H9 (cell line): ENCODE results near the gene ATRNL1. TPM values are rescaled to one million over a fixed set of nuclear protein-coding genes. Genes with fewer than 3 reads are reported as not detected.

Experiments
- DNase-seq: peaks from one replicate; pipeline ENCODE4 v3.0.0-alpha.2; 2017
- H2AFZ ChIP-seq: one replicate; pipeline ENCODE4 v1.6.1; 2013; ENCODE audit warnings: mild to moderate bottlenecking, low read length, control low read depth, moderate library complexity
- H2AK5ac ChIP-seq: 2 replicates; pipeline ENCODE4 v1.6.1; 2013; ENCODE audit warnings: low read length, control low read depth, mixed read lengths; ENCODE audit not compliant: insufficient read length
- H2BK120ac ChIP-seq: one replicate; pipeline ENCODE4 v1.6.1; 2013; ENCODE audit warnings: low read depth, mild to moderate bottlenecking, low read length, control low read depth, inconsistent platforms; ENCODE audit not compliant: poor library complexity, severe bottlenecking
- H2BK12ac ChIP-seq: 2 replicates; pipeline ENCODE4 v1.6.1; 2013; ENCODE audit warnings: low read length, control low read depth, mixed read lengths, low read depth; ENCODE audit not compliant: insufficient read length
- H2BK15ac ChIP-seq: 2 replicates; pipeline ENCODE4 v1.6.1; 2013; ENCODE audit warnings: low read depth, low read length, control low read depth
- H2BK20ac ChIP-seq: one replicate; pipeline ENCODE4 v1.6.1; 2013; ENCODE audit warnings: low read depth, mild to moderate bottlenecking, low read length, control low read depth, inconsistent platforms; ENCODE audit not compliant: poor library complexity, severe bottlenecking
- H2BK5ac ChIP-seq: 2 replicates; pipeline ENCODE4 v1.6.1; 2013; ENCODE audit warnings: low read length, control low read depth, mixed read lengths; ENCODE audit not compliant: insufficient read length
- H3K14ac ChIP-seq: 2 replicates; pipeline ENCODE4 v1.6.1; 2013; ENCODE audit warnings: low read length, control low read depth; ENCODE audit not compliant: insufficient read depth
- H3K18ac ChIP-seq: 2 replicates; pipeline ENCODE4 v1.6.1; 2013; ENCODE audit warnings: low read depth, mild to moderate bottlenecking, mixed read lengths, low read length, control low read depth; ENCODE audit not compliant: insufficient read length
- H3K23ac ChIP-seq: 2 replicates; pipeline ENCODE4 v1.6.1; 2013; ENCODE audit warnings: low read length, control low read depth, mixed read lengths, low read depth; ENCODE audit not compliant: insufficient read length
- H3K23me2 ChIP-seq: 2 replicates; pipeline ENCODE4 v1.6.1; 2013; ENCODE audit warnings: low read depth, mild to moderate bottlenecking, mixed read lengths, low read length, control low read depth; ENCODE audit not compliant: insufficient read length, poor library complexity, severe bottlenecking
- H3K27ac ChIP-seq: 2 replicates; pipeline ENCODE4 v1.5.1; 2013; ENCODE audit warnings: low read length, control low read depth, mixed read lengths, low read depth; ENCODE audit not compliant: insufficient read length
- H3K27me3 ChIP-seq: 2 replicates; pipeline ENCODE4 v1.6.1; 2013; ENCODE audit warnings: low read length, control low read depth, inconsistent platforms; ENCODE audit not compliant: insufficient read depth
- H3K4ac ChIP-seq: 2 replicates; pipeline ENCODE4 v1.6.1; 2013; ENCODE audit warnings: low read depth, mild to moderate bottlenecking, control low read depth, inconsistent platforms, low read length, moderate library complexity
- H3K4me1 ChIP-seq: 2 replicates; pipeline ENCODE4 v1.6.1; 2013; ENCODE audit warnings: low read length, control low read depth, inconsistent platforms; ENCODE audit not compliant: insufficient read depth
- H3K4me2 ChIP-seq: 2 replicates; pipeline ENCODE4 v1.6.1; 2013; ENCODE audit warnings: low read length, control low read depth, mixed read lengths; ENCODE audit not compliant: insufficient read length, insufficient read depth
- H3K56ac ChIP-seq: 2 replicates; pipeline ENCODE4 v1.6.1; 2013; ENCODE audit warnings: low read depth, mild to moderate bottlenecking, mixed read lengths, low read length, control low read depth; ENCODE audit not compliant: insufficient read length
- H3K79me1 ChIP-seq: 2 replicates; pipeline ENCODE4 v1.6.1; 2013; ENCODE audit warnings: low read depth, mild to moderate bottlenecking, moderate library complexity, low read length, control low read depth, inconsistent platforms; ENCODE audit not compliant: insufficient read depth, poor library complexity, severe bottlenecking
- H3K79me2 ChIP-seq: 2 replicates; pipeline ENCODE4 v1.6.1; 2013; ENCODE audit warnings: low read length, control low read depth, inconsistent platforms; ENCODE audit not compliant: insufficient read depth
- H3K9ac ChIP-seq: 2 replicates; pipeline ENCODE4 v1.6.1; 2013; ENCODE audit warnings: low read length, control low read depth, mixed read lengths; ENCODE audit not compliant: insufficient read length; ENCODE audit errors: extremely low read depth
- H3K9me3 ChIP-seq: one replicate; pipeline ENCODE4 v1.6.1; 2013; ENCODE audit warnings: low read depth, low read length, inconsistent platforms; ENCODE audit not compliant: control insufficient read depth
- H3T11ph ChIP-seq: one replicate; pipeline ENCODE4 v1.6.1; 2013; ENCODE audit warnings: mild to moderate bottlenecking, low read length, control low read depth, inconsistent platforms
- H4K20me1 ChIP-seq: one replicate; pipeline ENCODE4 v1.6.1; 2013; ENCODE audit not compliant: control insufficient read depth, insufficient read length, insufficient read depth
- H4K5ac ChIP-seq: 2 replicates; pipeline ENCODE4 v1.6.1; 2013; ENCODE audit warnings: low read depth, mild to moderate bottlenecking, mixed read lengths, low read length, control low read depth; ENCODE audit not compliant: insufficient read length
- H4K8ac ChIP-seq: replicated peaks from 2 replicates; pipeline ENCODE4 v1.6.1; 2013; ENCODE audit warnings: low read length, control low read depth, mixed read lengths, low read depth; ENCODE audit not compliant: insufficient read length
- H4K91ac ChIP-seq: 2 replicates; pipeline ENCODE4 v1.6.1; 2013; ENCODE audit warnings: low read depth, mild to moderate bottlenecking, moderate library complexity, mixed read lengths, low read length, control low read depth; ENCODE audit not compliant: insufficient read length
- H3K27ac Mint-ChIP-seq, 3 experiments: 2 replicates in 2 of 3; 3 replicates in 1 of 3; pipeline ENCODE4 v1.8.0; 2020 to 2021; ENCODE audit warnings: mixed read lengths in 3 of 3, mild to moderate bottlenecking in 1 of 3, moderate library complexity in 1 of 3
- H3K27me3 Mint-ChIP-seq: 2 replicates; pipeline ENCODE4 v1.8.0; 2021; ENCODE audit warnings: low read depth, mild to moderate bottlenecking, moderate library complexity, mixed read lengths
- H3K36me3 Mint-ChIP-seq, 3 experiments: 2 replicates in 2 of 3; 3 replicates in 1 of 3; pipeline ENCODE4 v1.8.0; 2020 to 2021; ENCODE audit warnings: low read depth in 3 of 3, mixed read lengths in 3 of 3; ENCODE audit not compliant: insufficient read depth in 1 of 3
- H3K4me1 Mint-ChIP-seq, 2 experiments: 2 replicates each; pipeline ENCODE4 v1.8.0; 2020; ENCODE audit warnings: mixed read lengths in 2 of 2
- H3K4me3 Mint-ChIP-seq, 2 experiments: 2 replicates in 1 of 2; 3 replicates in 1 of 2; pipeline ENCODE4 v1.8.0; 2020 to 2021; ENCODE audit warnings: mild to moderate bottlenecking in 2 of 2, mixed read lengths in 2 of 2, moderate library complexity in 1 of 2
- H3K9me3 Mint-ChIP-seq, 2 experiments: 2 replicates in 1 of 2; 3 replicates in 1 of 2; pipeline ENCODE4 v1.8.0; 2020; ENCODE audit warnings: mild to moderate bottlenecking in 2 of 2, mixed read lengths in 2 of 2, moderate library complexity in 1 of 2
- WGBS: extraction: QIAGEN DNeasy Blood & Tissue Kit; methylation state at CpG from one replicate; pipeline ENCODE4 v1.1.7; 2013; ENCODE audit warnings: missing lambda C conversion rate, low lambda C conversion rate, mixed read lengths; ENCODE audit not compliant: insufficient read length; ENCODE audit errors: extremely low coverage; 5-methylcytosine and 5-hydroxymethylcytosine counted together
- total RNA-seq: library from RNA; stranded (reverse); gene quantifications from 2 replicates; pipeline ENCODE4 v1.2.1, GENCODE V29; 2021
- TF ChIP-seq, protein P1 (sequence below): fragments of 200-600 bp; sonication (generic); conservative IDR thresholded peaks from 3 replicates; pipeline ENCODE4 v1.8.0; 2021; ENCODE audit warnings: antibody characterized with exemption, mild to moderate bottlenecking

The ATRNL1 gene
- total RNA-seq, 1 experiment from 2014 or later = 9.2 TPM

DNA sequence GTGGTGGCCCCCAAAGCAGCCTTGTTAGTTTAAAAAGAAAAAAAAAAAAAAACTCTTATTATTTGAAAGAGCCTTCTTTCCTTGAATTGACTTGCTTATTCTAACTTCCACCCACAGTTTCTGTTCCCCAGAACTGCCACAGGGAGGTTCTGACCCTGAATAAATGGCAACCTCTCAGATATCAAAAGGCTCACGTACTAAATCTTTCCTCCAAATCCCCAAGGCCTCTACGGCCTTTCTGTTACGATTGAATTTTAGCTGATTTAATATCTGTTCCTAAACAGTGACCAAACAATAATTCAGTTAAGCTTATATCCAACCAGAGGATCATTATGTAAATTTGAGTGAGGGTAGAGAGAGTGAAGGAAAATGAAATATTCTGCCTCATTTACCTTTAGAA is 697.1 kb downstream of the ATRNL1 start:
- Histone ChIP-seq H3K4me1 (no peaks in the 10 kb centered on the region), H4K20me1 (no peaks in the 10 kb centered on the region), H2BK5ac (no peak overlapping the region), H2AK5ac (no peak overlapping the region), H3K23ac (no peak overlapping the region), H4K5ac (no peak overlapping the region), H3K27me3 (no peaks in the 10 kb centered on the region), H4K91ac (no peak overlapping the region), H2AFZ (no peak overlapping the region), H2BK15ac (no peak overlapping the region), H2BK12ac (no peak overlapping the region), H3K14ac (no peak overlapping the region), H3K4ac (no peak overlapping the region), H3K9me3 (no peaks in the 10 kb centered on the region), H3K27ac (no peak overlapping the region), H3K23me2 (no peaks in the 10 kb centered on the region), H2BK20ac (no peak overlapping the region), H3K4me2 (no peak overlapping the region), H2BK120ac (no peak overlapping the region), H3K79me1 (no peaks in the 10 kb centered on the region), H4K8ac (no peak overlapping the region), H3K56ac (no peak overlapping the region), H3K18ac (no peak overlapping the region), H3K9ac (no peak overlapping the region), H3T11ph (no peak overlapping the region), H3K79me2 (no peaks in the 10 kb centered on the region)
- Mint-ChIP-seq H3K27ac (no peak overlapping the region; a peak in 1 of 7 replicates), H3K4me3 (no peak overlapping the region), H3K4me1 (peaks cover 14 to 15% of the 10 kb centered on the region in 2 experiments), H3K36me3 (peaks cover 0 to under 1% (median 0%) of the 10 kb centered on the region in 3 experiments; a peak in 4 of 7 replicates), H3K9me3 (peaks cover under 1 to 4% of the 10 kb centered on the region in 2 experiments; a peak in 4 of 5 replicates), H3K27me3 (no peaks in the 10 kb centered on the region)
- no CpG with 5 or more reads among the region's 3 CpGs for WGBS
- TF ChIP-seq, protein P1, sequence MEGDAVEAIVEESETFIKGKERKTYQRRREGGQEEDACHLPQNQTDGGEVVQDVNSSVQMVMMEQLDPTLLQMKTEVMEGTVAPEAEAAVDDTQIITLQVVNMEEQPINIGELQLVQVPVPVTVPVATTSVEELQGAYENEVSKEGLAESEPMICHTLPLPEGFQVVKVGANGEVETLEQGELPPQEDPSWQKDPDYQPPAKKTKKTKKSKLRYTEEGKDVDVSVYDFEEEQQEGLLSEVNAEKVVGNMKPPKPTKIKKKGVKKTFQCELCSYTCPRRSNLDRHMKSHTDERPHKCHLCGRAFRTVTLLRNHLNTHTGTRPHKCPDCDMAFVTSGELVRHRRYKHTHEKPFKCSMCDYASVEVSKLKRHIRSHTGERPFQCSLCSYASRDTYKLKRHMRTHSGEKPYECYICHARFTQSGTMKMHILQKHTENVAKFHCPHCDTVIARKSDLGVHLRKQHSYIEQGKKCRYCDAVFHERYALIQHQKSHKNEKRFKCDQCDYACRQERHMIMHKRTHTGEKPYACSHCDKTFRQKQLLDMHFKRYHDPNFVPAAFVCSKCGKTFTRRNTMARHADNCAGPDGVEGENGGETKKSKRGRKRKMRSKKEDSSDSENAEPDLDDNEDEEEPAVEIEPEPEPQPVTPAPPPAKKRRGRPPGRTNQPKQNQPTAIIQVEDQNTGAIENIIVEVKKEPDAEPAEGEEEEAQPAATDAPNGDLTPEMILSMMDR = no peak
- DNase-seq = no peak
